Ammon's horn (tissue), 1 donor: ENCODE results near the gene BRSK1.

Experiments
- DNase-seq: peaks from one replicate; pipeline ENCODE4 v3.0.0-alpha.2; 2016; ENCODE audit warnings: low spot score

The BRSK1 gene

GRCh38 chr19:55283548-55284377 lies at the start of gene BRSK1:
Gene BRSK1 (plus strand): TSS chr19:55283997. CDS start chr19:55284443, 446 bp downstream.
- DNase-seq = peak; percentile 81

GRCh38 chr19:55238030-55238429 lies 45.8 kb upstream of the BRSK1 start:
- no peak for DNase-seq

GRCh38 chr19:55239004-55239403 lies 44.8 kb upstream of the BRSK1 start:
- no peak for DNase-seq

GRCh38 chr19:55240713-55241020 lies 43.1 kb upstream of the BRSK1 start:
- peak; percentile 20 for DNase-seq

GRCh38 chr19:55241143-55241934 lies 42.5 kb upstream of the BRSK1 start:
- no peak for DNase-seq

GRCh38 chr19:55241935-55242464 lies 41.8 kb upstream of the BRSK1 start:
- DNase-seq = no peak

- no peak for DNase-seq
Observed at GRCh38 chr19:55242517-55242916, 41.3 kb upstream of the BRSK1 start.

GRCh38 chr19:55244004-55244680 lies 39.7 kb upstream of the BRSK1 start:
- no peak for DNase-seq

- no peak for DNase-seq
Observed at GRCh38 chr19:55245236-55245904, 38.4 kb upstream of the BRSK1 start.

GRCh38 chr19:55246462-55247451 lies 37.0 kb upstream of the BRSK1 start:
- DNase-seq = no peak

- no peak for DNase-seq
Observed at GRCh38 chr19:55247621-55248099, 36.1 kb upstream of the BRSK1 start.

GRCh38 chr19:55248166-55248675 lies 35.6 kb upstream of the BRSK1 start:
- DNase-seq = no peak

GRCh38 chr19:55248704-55249103 lies 35.1 kb upstream of the BRSK1 start:
- DNase-seq = no peak

GRCh38 chr19:55249841-55250240 lies 34.0 kb upstream of the BRSK1 start:
- DNase-seq = no peak

GRCh38 chr19:55250262-55251036 lies 33.3 kb upstream of the BRSK1 start:
- no peak for DNase-seq

- DNase-seq = no peak
Observed at GRCh38 chr19:55251341-55252081, 32.3 kb upstream of the BRSK1 start.

- DNase-seq = no peak
Observed at GRCh38 chr19:55252760-55253663, 30.8 kb upstream of the BRSK1 start.
